Ovary (tissue), 9 donors: Measurements from ENCODE around the gene SLC44A4. TPM values are rescaled to one million over a fixed set of nuclear protein-coding genes. Genes with fewer than 3 reads are reported as not detected.
"Not testable (repeated sequence)": the region's sequence is repeated elsewhere in the genome, so short reads cannot be mapped to it uniquely, and the experiment has no call there.

Experiments used
- DNase-seq, 5 donors: peaks; one replicate each; pipeline ENCODE4 v3.0.0-alpha.2; 2019 to 2020
- H3K27ac ChIP-seq, 2 donors: fragments of 200-600 bp; one replicate each; pipeline versions ENCODE4 v1.5.1 to v1.8.0; 2019 to 2022
- H3K27me3 ChIP-seq: fragments of 200-600 bp; one replicate; pipeline ENCODE4 v1.8.0; 2022
- H3K36me3 ChIP-seq: fragments of 200-600 bp; sonication (generic); one replicate; pipeline ENCODE4 v1.5.1; 2019
- H3K4me1 ChIP-seq: one replicate; pipeline ENCODE4 v1.8.1; 2013; ENCODE audit warnings: mild to moderate bottlenecking, moderate library complexity; ENCODE audit not compliant: insufficient read depth
- H3K4me3 ChIP-seq: fragments of 200-600 bp; sonication (generic); one replicate; pipeline ENCODE4 v1.5.1; 2017
- H3K9me3 ChIP-seq, 2 donors: fragments of 200-600 bp in 1 of 2; sonication (generic) in 1 of 2; one replicate each; pipeline versions ENCODE4 v1.5.1 to v1.8.1; 2013 to 2019; ENCODE audit warnings: mild to moderate bottlenecking in 1 of 2, moderate library complexity in 1 of 2
- EP300 ChIP-seq: sonication (generic); formaldehyde crosslinking; IDR thresholded peaks from one replicate; pipeline ENCODE4 v1.6.1; 2017; ENCODE audit warnings: antibody characterized with exemption
- POLR2A ChIP-seq: fragments of 450-650 bp; IDR thresholded peaks from one replicate; pipeline ENCODE4 v1.6.1; 2017; ENCODE audit warnings: antibody characterized with exemption, mild to moderate bottlenecking, moderate library complexity
- WGBS, 3 donors: extraction: QIAGEN DNeasy Blood & Tissue Kit in 1 of 3; methylation state at CpG; one replicate each; pipeline versions ENCODE4 v1.1.5 to v1.1.7; 2013 to 2017; 5-methylcytosine and 5-hydroxymethylcytosine counted together
- intact Hi-C, 4 donors: fragments of 100-400 bp; cut with DNase I; formaldehyde crosslinking; loops; one replicate each; pipeline versions ENCODE4 v1.11.0 to v1.15.1; 2022 to 2023
- polyA plus RNA-seq, 2 donors: library from polyadenylated mRNA; stranded (reverse); fragments of 200-250 nt in 1 of 2; fragments of 350-450 nt in 1 of 2; fragmentation: Illumina TruSeq in 1 of 2; extraction: RNeasy Lipid Tissue Mini Kit (QIAGEN cat#74804) in 1 of 2; gene quantifications; one replicate each; pipeline ENCODE4 v1.2.3, GENCODE V29; 2013 to 2014
- total RNA-seq, 7 donors: library from RNA; depleted of rRNA in 2 of 7; stranded (reverse); fragments of >200 nt in 2 of 7; fragmentation: NEBNext Ultra II Directional in 3 of 7; extraction: Animal tissue kit (Norgen Biotek cat#: 25700) in 3 of 7; gene quantifications; one replicate each; pipeline versions ENCODE4 v1.1.0 to v1.2.4, GENCODE V29; 2016 to 2023
- TF ChIP-seq, protein P1 (sequence below), 3 donors: fragments of 450-650 bp in 2 of 3; fragments of 200-600 bp in 1 of 3; IDR thresholded peaks; one replicate each; pipeline versions ENCODE4 v1.5.1 to v1.8.0; 2016 to 2022; ENCODE audit warnings: antibody characterized with exemption in 3 of 3, mild to moderate bottlenecking in 1 of 3
- donor health status: DM: no; HTN: no; CAD: no; lungs with moderate emphysema.
- donor health status: DM: no; HTN: no; CAD: no.
- donor health status: Bipolar disorder and iron deficiency.
- donor health status: DM: yes; HTN: yes; CAD: no.
- donor health status: DM: no; HTN: no; CAD: no.
- donor health status: DM: yes; HTN: yes; CAD: no.

The SLC44A4 gene
- total and polyA plus RNA-seq, 9 donors: 1.4 to 54.8 (median 6.2) TPM

GRCh38 chr6:31915756-31916155, 37.0 kb upstream of the SLC44A4 start:
- intact Hi-C loops: no loop called here
- DNase-seq: no peak
- no peaks in the 10 kb centered on the region for H3K36me3 ChIP-seq
- H3K9me3 ChIP-seq: no peaks in the 10 kb centered on the region
- no peaks in the 10 kb centered on the region for H3K27me3 ChIP-seq
- H3K4me1 ChIP-seq: peaks cover 1% of the 10 kb centered on the region
- no peak overlapping the region for H3K4me3 ChIP-seq
- WGBS, 3 donors: 81 to 83% (median 82%) methylated on average over 6 of the region's 6 CpGs
- TF ChIP-seq POLR2A (no peak), EP300 (no peak)
- TF ChIP-seq, protein P1, sequence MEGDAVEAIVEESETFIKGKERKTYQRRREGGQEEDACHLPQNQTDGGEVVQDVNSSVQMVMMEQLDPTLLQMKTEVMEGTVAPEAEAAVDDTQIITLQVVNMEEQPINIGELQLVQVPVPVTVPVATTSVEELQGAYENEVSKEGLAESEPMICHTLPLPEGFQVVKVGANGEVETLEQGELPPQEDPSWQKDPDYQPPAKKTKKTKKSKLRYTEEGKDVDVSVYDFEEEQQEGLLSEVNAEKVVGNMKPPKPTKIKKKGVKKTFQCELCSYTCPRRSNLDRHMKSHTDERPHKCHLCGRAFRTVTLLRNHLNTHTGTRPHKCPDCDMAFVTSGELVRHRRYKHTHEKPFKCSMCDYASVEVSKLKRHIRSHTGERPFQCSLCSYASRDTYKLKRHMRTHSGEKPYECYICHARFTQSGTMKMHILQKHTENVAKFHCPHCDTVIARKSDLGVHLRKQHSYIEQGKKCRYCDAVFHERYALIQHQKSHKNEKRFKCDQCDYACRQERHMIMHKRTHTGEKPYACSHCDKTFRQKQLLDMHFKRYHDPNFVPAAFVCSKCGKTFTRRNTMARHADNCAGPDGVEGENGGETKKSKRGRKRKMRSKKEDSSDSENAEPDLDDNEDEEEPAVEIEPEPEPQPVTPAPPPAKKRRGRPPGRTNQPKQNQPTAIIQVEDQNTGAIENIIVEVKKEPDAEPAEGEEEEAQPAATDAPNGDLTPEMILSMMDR (IDR thresholded peaks at IDR 0.05): no peak
- H3K27ac ChIP-seq: no peak overlapping the region

GRCh38 chr6:31915351-31915750, 36.6 kb upstream of the SLC44A4 start:
- intact Hi-C loops: no loop called here

DNA sequence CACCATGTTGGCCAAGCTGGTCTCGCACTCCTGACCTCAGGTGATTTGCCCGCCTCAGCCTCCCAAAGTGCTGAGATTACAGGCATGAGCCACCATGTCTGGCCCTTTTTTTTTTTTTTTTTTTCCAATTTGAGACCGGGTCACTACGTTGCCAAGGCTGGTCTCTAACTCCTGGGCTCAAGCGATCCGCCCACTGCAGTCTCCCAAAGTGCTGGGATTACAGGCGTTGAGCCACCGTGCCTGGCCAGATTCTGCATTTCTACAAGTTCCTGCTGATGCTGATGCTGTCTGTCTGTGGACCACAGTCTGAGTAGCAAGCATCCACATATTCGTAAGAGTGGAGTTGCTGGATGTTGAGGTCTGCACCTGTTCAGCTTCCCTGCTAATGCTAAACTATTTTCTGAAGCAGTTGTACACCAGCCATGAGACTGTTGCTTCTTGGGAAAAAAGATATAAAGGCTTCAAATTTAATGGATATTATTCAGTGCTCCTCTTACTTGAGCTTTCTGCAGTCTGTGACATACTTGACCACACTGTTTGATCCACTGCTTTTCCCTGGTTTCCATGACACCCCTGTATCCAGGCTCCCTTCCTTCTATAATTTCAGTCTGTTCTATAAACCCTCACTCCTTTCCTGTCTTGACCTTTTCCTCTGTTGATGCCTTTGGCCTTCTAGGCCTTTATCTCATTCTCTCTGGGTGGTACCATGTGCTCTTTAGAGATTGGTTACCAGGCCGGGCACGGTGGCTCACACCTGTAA, 33.2 kb upstream of the SLC44A4 start:
- Histone ChIP-seq H3K4me1 (peaks cover 1% of the 10 kb centered on the region), H3K36me3 (no peaks in the 10 kb centered on the region), H3K9me3 (no peaks in the 10 kb centered on the region), H3K27ac (no peak overlapping the region), H3K27me3 (no peaks in the 10 kb centered on the region), H3K4me3 (no peak overlapping the region)
- TF ChIP-seq, protein P1 (IDR thresholded peaks at IDR 0.05): no peak
- no peak for TF ChIP-seq POLR2A
- no peak for TF ChIP-seq EP300
- WGBS, 3 donors: 66 to 69% (median 68%) methylated on average over 11 of the region's 11 CpGs
- DNase-seq: no peak
- intact Hi-C loops: no loop called here

More at GRCh38 chr6:31915351-31915750, 36.6 kb upstream of the SLC44A4 start:
- no peaks in the 10 kb centered on the region for H3K36me3 ChIP-seq
- H3K27me3 ChIP-seq: no peaks in the 10 kb centered on the region
- no peak overlapping the region for H3K4me3 ChIP-seq
- peaks cover 1% of the 10 kb centered on the region for H3K4me1 ChIP-seq
- TF ChIP-seq, protein P1 (IDR thresholded peaks at IDR 0.05): no peak
- TF ChIP-seq EP300 (no peak), POLR2A (no peak)
- no peaks in the 10 kb centered on the region for H3K9me3 ChIP-seq
- DNase-seq: no peak
- H3K27ac ChIP-seq: no peak overlapping the region

GRCh38 chr6:31909298-31909697, 30.5 kb upstream of the SLC44A4 start:
- H3K4me3 ChIP-seq, H3K27me3 ChIP-seq, H3K36me3 ChIP-seq, H3K27ac ChIP-seq, DNase-seq, H3K9me3 ChIP-seq, H3K4me1 ChIP-seq: not testable (repeated sequence)
- intact Hi-C loops: loop anchor here in 3 of 4 donors (5.0 to 10.0 kb wide), 3 partner anchors 43 to 206 kb away; partner anchors contain the start of genes NELFE (in 2 of the 3) and SKIC2 (in 2 of the 3)
- WGBS, 3 donors: 67% methylated on average over 7 of the region's 7 CpGs

- no peak overlapping the region for H3K4me3 ChIP-seq
- H3K27me3 ChIP-seq: no peaks in the 10 kb centered on the region
- WGBS, 3 donors: 41 to 51% (median 43%) methylated on average over 4 of the region's 4 CpGs
- H3K36me3 ChIP-seq: no peaks in the 10 kb centered on the region
- H3K4me1 ChIP-seq: peaks cover 3% of the 10 kb centered on the region
- intact Hi-C loops: loop anchor here in 3 of 4 donors (5.0 to 10.0 kb wide), 3 partner anchors 44 to 206 kb away; partner anchors contain the start of genes NELFE (in 2 of the 3) and SKIC2 (in 2 of the 3)
- TF ChIP-seq EP300 (no peak), POLR2A (no peak)
- TF ChIP-seq, protein P1 (IDR thresholded peaks at IDR 0.05): no peak
- H3K27ac ChIP-seq: no peak overlapping the region
- H3K9me3 ChIP-seq: no peaks in the 10 kb centered on the region
- DNase-seq: no peak
Measured at GRCh38 chr6:31908791-31909190, 30.0 kb upstream of the SLC44A4 start.

DNA sequence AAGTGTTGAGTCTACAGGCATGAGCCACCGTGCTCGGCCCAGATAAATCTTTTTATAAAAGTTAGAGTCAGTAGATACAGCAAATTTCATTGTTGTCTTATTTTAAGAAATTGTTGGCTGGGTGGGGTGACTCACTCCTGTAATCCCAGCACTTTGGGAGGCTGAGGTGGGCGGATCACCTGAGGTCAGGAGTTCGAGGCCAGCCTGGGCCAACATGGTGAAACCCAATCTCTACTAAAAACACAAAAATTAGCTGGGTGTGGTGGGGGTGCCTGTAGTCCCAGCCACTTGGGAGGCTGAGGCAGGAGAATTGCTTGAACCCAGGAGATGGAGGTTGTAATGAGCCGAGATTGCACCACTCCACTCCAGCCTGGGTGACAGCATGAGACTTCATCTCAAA, 29.5 kb upstream of the SLC44A4 start:
- not testable (repeated sequence) for H3K9me3 ChIP-seq, H3K4me1 ChIP-seq, H3K27me3 ChIP-seq, H3K36me3 ChIP-seq, DNase-seq, H3K4me3 ChIP-seq, H3K27ac ChIP-seq
- intact Hi-C loops: loop anchor here in 3 of 4 donors (5.0 to 10.0 kb wide), 3 partner anchors 44 to 207 kb away; partner anchors contain the start of genes NELFE (in 2 of the 3) and SKIC2 (in 2 of the 3)
- WGBS, 3 donors: 65 to 83% (median 72%) methylated on average over 5 of the region's 5 CpGs
